PFSK-1 (cell line): ENCODE results near the gene ATPAF1.

Experiments used
- FOXP2 ChIP-seq: optimal IDR thresholded peaks from 2 replicates; pipeline ENCODE3; 2011; ENCODE audit warnings: borderline replicate concordance, control low read depth, inconsistent platforms; ENCODE audit not compliant: insufficient read depth; ENCODE audit errors: extremely low read length, extremely low read depth
- POLR2AphosphoS5 ChIP-seq: IDR thresholded peaks from 2 replicates; pipeline ENCODE4 v1.6.1; 2012; ENCODE audit warnings: low read depth, mild to moderate bottlenecking, control low read depth, low read length, moderate library complexity
- REST ChIP-seq, 2 experiments: IDR thresholded peaks; 2 replicates each; pipeline versions ENCODE4 v1.6.1 to v1.8.0; 2011 to 2012; ENCODE audit warnings: low read depth in 2 of 2, low read length in 2 of 2, control low read depth in 1 of 2, inconsistent platforms in 1 of 2, mild to moderate bottlenecking in 1 of 2, moderate library complexity in 1 of 2; ENCODE audit not compliant: insufficient read depth in 1 of 2
- SIN3A ChIP-seq: IDR thresholded peaks from 2 replicates; pipeline ENCODE4 v1.6.1; 2012; ENCODE audit warnings: mild to moderate bottlenecking, low read length, moderate library complexity, borderline replicate concordance; ENCODE audit not compliant: insufficient read depth
- TAF1 ChIP-seq: IDR thresholded peaks from 2 replicates; pipeline ENCODE4 v1.6.1; 2012; ENCODE audit warnings: low read length, control low read depth, borderline replicate concordance; ENCODE audit not compliant: insufficient read depth

The ATPAF1 gene

GRCh38 chr1:46612937-46613660, 55.1 kb downstream of the ATPAF1 start:
- TF ChIP-seq SIN3A (no peak), TAF1 (no peak), POLR2AphosphoS5 (no peak), FOXP2 (no peak), REST (IDR thresholded peaks at IDR 0.05; ENCODE audit: insufficient read depth in 1 of 2, low read depth in 2 of 2, low read length in 2 of 2) (no peak)

GRCh38 chr1:46611691-46612221, 56.4 kb downstream of the ATPAF1 start:
- TF ChIP-seq REST (IDR thresholded peaks at IDR 0.05; ENCODE audit: insufficient read depth in 1 of 2, low read depth in 2 of 2, low read length in 2 of 2) (no peak), POLR2AphosphoS5 (no peak), FOXP2 (no peak), TAF1 (no peak)

GRCh38 chr1:46607345-46608130, 60.6 kb downstream of the ATPAF1 start:
- no peak for TF ChIP-seq REST (IDR thresholded peaks at IDR 0.05; ENCODE audit: insufficient read depth in 1 of 2, low read depth in 2 of 2, low read length in 2 of 2)
- no peak for TF ChIP-seq SIN3A
- TF ChIP-seq POLR2AphosphoS5, result no peak
- no peak for TF ChIP-seq FOXP2
- no peak for TF ChIP-seq TAF1

GRCh38 chr1:46606255-46606965, 61.8 kb downstream of the ATPAF1 start:
- TF ChIP-seq SIN3A (no peak), REST (IDR thresholded peaks at IDR 0.05; ENCODE audit: insufficient read depth in 1 of 2, low read depth in 2 of 2, low read length in 2 of 2) (no peak), POLR2AphosphoS5 (no peak), FOXP2 (no peak), TAF1 (no peak)
